Dedifferentiated amniotic fluid mesenchymal stem cell (primary cell): Measurements from ENCODE around the gene MGLL.

Experiments
- DNase-seq: peaks from one replicate; pipeline ENCODE4 v3.0.0-alpha.2; 2016; ENCODE audit errors: extremely low spot score

The MGLL gene

DNA sequence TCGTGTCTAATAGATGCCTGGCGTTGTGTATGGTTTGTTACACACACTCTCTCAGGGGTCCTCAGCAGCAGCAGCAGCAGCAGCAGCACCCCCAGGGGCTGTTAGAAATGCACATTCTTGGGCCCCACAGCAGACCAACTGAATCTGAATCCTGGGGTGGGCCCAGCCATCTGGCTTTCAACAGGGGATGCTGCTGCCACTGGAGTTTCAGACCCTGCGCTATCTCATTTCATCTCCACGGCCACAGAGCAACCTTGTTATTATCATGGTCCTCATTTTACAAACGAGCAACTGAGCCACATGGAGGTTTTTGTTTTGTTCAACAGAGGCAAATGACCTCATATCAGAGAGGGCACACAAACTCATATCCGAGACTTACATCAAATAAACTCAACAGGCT is 47.7 kb downstream of the MGLL start:
- no peak for DNase-seq

- no peak for DNase-seq
These were observed 48.4 kb downstream of the MGLL start for GRCh38 chr3:127773752-127774395.

DNA sequence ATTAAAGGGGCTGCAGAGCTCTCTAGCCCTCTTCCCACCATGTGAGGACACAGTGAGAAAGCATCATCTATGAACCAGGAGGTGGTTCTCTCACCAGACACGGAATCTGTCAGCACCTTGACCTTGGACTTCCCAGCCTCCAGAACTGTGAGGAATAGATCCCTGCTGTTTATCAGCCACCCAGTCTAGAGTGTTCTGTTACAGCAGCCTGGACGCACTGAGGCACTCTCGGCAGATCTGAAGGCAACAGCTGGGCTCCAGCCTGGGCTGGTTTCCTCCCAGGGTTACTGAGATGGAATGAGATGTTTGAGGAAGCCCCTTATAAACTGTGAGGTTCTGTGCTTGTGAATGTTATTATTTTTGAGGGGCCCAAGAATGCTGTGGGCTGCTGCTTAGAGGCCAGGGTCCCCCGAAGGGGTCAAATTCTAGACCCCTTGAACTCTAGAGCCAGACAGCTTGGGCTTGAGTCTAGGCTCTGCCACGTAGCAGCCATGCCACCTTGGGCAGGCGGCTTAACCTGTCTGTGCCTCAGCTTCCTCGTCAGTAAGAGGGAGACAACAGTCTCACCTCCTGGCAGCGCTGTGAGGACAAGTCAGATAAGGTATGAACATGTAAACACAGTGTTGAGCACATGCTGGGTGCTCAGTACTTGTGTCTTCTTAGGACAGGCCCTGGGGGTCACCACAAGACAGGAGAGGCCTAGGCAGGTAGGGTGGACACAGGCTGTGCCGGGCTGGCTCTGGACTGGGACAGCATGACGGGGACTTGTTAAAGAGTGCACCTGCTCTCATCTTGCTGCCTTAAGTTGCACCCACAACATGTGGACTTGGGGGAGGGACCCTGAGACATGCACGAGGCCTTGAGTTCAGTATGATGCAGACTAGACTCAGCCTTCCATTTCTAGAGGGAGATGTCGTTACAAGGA is 49.2 kb downstream of the MGLL start:
- no peak for DNase-seq

- DNase-seq = no peak
These were observed 50.0 kb downstream of the MGLL start for GRCh38 chr3:127772273-127772672.

DNA sequence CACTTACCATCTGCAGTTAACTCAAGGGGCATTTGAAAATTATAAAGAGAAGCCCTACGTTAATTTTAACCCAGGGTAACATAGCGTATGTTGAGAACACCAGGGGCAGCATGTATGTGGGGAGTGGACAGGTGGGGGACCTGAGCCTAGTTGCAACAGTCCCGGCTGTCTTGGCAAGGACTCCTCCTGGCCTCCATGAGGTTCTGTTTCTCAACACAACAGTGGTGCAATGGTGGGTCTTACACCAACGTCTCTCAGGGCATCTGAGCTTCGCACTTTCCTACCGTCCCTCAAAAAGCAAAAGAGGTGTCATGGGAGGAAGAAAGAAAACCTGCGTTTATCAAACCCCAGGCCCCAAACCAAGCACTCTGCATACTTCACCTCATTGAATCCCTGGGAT is 50.6 kb downstream of the MGLL start:
- no peak for DNase-seq

- DNase-seq = no peak
These were observed 51.5 kb downstream of the MGLL start for GRCh38 chr3:127770671-127771355.

- DNase-seq = no peak
These were observed 52.8 kb downstream of the MGLL start for GRCh38 chr3:127769284-127770081.

- peak; percentile 96 for DNase-seq
These were observed 53.8 kb downstream of the MGLL start for GRCh38 chr3:127768346-127769008.

GRCh38 chr3:127767126-127767525 is 55.2 kb downstream of the MGLL start:
- DNase-seq = no peak

DNA sequence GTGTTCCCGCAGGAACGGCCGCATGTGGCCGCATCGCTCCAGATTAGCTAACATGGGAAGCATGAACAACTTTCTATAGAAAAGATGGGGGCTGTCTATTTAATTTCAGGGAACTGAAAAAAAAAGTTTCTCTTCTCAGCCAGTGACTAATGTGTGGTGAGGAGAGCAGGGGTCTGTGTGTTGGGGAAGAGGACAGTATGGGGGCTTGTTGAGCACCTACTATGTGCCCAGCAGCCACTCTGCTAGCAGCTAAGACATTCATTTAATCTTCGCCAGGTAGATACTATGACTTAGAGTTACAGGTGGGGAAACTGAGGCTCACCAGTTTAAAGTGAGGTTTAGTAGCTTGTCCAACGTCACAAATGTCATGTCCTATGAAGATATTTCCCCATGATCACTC is 56.6 kb downstream of the MGLL start:
- DNase-seq = no peak

DNA sequence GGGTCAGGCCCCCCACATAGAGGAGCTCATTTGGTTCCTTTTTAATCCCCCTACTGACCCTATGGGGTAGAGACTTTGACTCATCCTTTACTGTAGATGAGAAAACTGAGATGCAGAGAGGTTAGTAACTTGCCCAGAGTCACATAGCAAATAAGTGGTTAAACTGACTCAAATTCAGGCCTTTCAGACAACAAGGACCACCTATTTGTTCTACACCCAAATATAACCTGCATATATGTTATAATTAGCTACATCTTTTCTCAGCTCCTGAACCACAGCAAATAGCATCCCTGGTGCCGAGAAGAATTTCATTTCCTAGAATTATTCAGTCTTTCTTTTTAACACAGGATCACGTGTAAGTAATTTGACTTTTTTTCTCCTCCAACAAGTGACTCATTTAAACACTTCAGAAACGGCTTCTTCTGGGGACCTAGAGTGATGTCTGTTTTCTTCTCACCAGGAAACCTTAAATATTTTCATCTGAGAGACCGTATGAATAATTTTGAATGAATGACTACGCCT is 57.4 kb downstream of the MGLL start:
- DNase-seq = peak; percentile 45

DNA sequence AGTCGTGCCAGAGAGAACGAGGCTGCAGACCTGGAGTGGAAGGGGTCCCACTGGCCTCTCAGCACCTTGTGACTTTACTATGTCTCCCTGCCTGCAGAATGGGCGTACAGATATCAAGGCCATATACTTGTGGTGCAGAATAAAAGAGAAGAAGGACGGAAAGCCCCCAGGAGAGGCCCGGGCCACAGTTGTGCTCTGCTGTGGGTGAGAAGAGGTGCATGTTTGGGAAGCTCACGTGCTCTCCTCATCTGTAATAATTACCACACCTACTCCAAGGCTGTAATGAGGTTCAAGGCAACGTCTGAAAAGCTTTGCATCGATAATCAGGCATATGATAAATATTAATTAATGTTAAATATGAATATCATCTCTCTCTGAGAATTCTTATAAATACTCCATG is 58.0 kb downstream of the MGLL start:
- no peak for DNase-seq

DNA sequence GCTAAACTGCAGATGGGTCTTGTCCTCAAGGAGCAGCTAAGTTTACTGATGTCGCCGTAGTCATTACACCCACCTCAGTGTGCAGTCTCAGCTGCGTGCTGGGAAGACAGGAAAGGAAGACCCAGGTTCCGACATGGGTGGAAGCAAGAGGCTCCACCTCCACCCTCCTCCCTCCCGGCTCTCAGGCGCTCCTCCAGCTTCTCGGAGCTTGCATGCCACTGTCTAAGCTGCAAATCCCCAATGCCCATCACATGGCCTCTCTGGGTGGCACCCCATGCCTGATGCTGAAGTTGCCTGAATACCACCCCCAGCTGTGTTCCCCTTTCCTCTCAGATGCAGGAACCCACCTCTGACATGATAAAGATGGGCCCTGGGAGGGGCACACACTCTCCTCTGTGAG is 58.5 kb downstream of the MGLL start:
- no peak for DNase-seq

DNA sequence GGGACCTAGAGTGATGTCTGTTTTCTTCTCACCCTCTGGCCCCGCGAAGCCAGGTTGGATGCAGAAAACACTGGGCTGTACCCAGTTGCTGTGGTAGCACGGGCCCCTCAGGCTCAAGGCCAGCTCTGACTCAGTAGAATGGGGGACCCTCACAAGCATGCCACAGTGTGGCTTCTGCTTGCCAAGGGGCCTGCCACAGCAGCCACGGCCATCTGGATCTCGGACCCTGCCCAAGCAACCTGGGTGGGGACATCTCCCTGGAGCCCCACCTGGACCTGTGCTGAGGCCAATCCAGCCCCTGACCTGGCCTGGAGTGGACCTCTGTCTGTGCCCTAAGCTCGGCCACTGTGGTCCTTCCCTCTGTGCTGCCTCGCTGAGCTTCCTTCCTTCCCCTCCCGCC is 59.0 kb downstream of the MGLL start:
- DNase-seq = no peak

DNA sequence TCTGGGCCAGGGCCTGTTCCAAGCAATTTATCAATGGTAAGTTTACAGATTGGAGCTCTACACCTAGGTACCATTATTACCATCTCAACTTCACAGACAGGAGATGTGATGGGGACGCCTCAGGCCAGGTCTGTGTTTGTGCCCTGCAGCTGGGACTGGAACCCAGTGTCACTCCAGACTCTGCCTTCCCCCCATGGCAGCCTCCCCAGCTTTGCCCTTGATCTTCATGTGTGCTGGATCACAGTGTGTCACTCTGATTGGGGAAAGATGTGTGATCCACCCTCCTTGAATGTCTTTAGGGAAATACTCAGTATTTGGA is 59.6 kb downstream of the MGLL start:
- no peak for DNase-seq

- DNase-seq = no peak
These were observed 60.1 kb downstream of the MGLL start for GRCh38 chr3:127762077-127762786.

- DNase-seq = no peak
These were observed 60.9 kb downstream of the MGLL start for GRCh38 chr3:127761441-127761801.

DNA sequence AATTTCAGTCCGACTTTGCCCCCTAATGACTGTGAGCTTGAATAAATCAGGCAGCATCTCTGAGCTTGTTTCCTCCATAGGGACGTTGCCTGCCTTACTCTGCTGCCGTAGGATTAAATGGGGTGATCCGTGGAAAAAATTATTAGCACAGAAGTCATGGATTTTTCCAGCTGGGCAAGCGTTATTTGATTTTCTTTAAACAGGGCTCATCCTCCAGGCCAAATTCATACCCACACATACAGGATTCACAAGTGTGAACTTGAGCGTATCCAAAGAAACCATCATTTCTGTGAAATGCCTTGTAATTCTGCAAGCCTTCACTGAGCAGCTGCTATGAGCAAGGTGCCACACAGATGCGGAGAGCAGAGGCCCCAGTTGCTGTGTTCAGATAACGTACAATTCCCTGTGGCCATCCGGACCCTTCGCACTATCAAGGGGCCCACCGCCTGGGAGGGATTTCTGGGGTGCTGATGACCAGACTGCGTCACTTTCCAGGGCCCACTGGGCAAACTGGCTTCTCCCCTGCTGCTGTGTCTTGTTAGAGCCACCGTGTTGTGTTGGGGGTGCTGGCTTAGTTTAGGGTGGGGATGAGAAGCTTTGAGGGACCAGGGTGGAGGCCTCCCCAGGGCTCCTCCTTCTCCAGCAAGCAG is 61.4 kb downstream of the MGLL start:
- DNase-seq = no peak

GRCh38 chr3:127760361-127760760 is 62.0 kb downstream of the MGLL start:
- no peak for DNase-seq

DNA sequence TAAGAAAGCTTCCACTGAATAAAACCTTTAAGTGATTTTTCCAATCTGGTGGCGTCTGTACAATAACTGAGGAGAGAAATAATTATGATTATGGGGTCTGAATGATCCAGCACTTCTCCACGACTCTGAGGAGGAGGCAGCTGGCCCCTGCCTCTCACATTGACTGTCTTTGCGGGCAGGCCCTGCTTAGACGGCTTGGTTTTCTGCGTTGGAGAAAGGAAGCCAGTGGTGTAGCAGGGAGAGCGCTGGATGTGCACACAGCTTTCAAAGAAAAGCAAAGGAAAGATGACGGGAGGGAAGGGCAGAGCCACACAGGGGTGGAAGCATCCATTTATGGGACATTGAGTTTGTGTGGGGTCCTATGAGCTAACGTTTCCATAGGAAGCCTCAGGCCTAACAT is 62.5 kb downstream of the MGLL start:
- DNase-seq = no peak
